H9 (cell line): ENCODE results near the gene MARCHF3. TPM values are rescaled to one million over a fixed set of nuclear protein-coding genes. Genes with fewer than 3 reads are reported as not detected.

Experiments used
- DNase-seq: peaks from one replicate; pipeline ENCODE4 v3.0.0-alpha.2; 2017
- H2AFZ ChIP-seq: one replicate; pipeline ENCODE4 v1.6.1; 2013; ENCODE audit warnings: mild to moderate bottlenecking, low read length, control low read depth, moderate library complexity
- H2AK5ac ChIP-seq: 2 replicates; pipeline ENCODE4 v1.6.1; 2013; ENCODE audit warnings: low read length, control low read depth, mixed read lengths; ENCODE audit not compliant: insufficient read length
- H2BK120ac ChIP-seq: one replicate; pipeline ENCODE4 v1.6.1; 2013; ENCODE audit warnings: low read depth, mild to moderate bottlenecking, low read length, control low read depth, inconsistent platforms; ENCODE audit not compliant: poor library complexity, severe bottlenecking
- H2BK12ac ChIP-seq: 2 replicates; pipeline ENCODE4 v1.6.1; 2013; ENCODE audit warnings: low read length, control low read depth, mixed read lengths, low read depth; ENCODE audit not compliant: insufficient read length
- H2BK15ac ChIP-seq: 2 replicates; pipeline ENCODE4 v1.6.1; 2013; ENCODE audit warnings: low read depth, low read length, control low read depth
- H2BK20ac ChIP-seq: one replicate; pipeline ENCODE4 v1.6.1; 2013; ENCODE audit warnings: low read depth, mild to moderate bottlenecking, low read length, control low read depth, inconsistent platforms; ENCODE audit not compliant: poor library complexity, severe bottlenecking
- H2BK5ac ChIP-seq: 2 replicates; pipeline ENCODE4 v1.6.1; 2013; ENCODE audit warnings: low read length, control low read depth, mixed read lengths; ENCODE audit not compliant: insufficient read length
- H3K14ac ChIP-seq: 2 replicates; pipeline ENCODE4 v1.6.1; 2013; ENCODE audit warnings: low read length, control low read depth; ENCODE audit not compliant: insufficient read depth
- H3K18ac ChIP-seq: 2 replicates; pipeline ENCODE4 v1.6.1; 2013; ENCODE audit warnings: low read depth, mild to moderate bottlenecking, mixed read lengths, low read length, control low read depth; ENCODE audit not compliant: insufficient read length
- H3K23ac ChIP-seq: 2 replicates; pipeline ENCODE4 v1.6.1; 2013; ENCODE audit warnings: low read length, control low read depth, mixed read lengths, low read depth; ENCODE audit not compliant: insufficient read length
- H3K23me2 ChIP-seq: 2 replicates; pipeline ENCODE4 v1.6.1; 2013; ENCODE audit warnings: low read depth, mild to moderate bottlenecking, mixed read lengths, low read length, control low read depth; ENCODE audit not compliant: insufficient read length, poor library complexity, severe bottlenecking
- H3K27ac ChIP-seq: 2 replicates; pipeline ENCODE4 v1.5.1; 2013; ENCODE audit warnings: low read length, control low read depth, mixed read lengths, low read depth; ENCODE audit not compliant: insufficient read length
- H3K27me3 ChIP-seq: 2 replicates; pipeline ENCODE4 v1.6.1; 2013; ENCODE audit warnings: low read length, control low read depth, inconsistent platforms; ENCODE audit not compliant: insufficient read depth
- H3K4ac ChIP-seq: 2 replicates; pipeline ENCODE4 v1.6.1; 2013; ENCODE audit warnings: low read depth, mild to moderate bottlenecking, control low read depth, inconsistent platforms, low read length, moderate library complexity
- H3K4me1 ChIP-seq: 2 replicates; pipeline ENCODE4 v1.6.1; 2013; ENCODE audit warnings: low read length, control low read depth, inconsistent platforms; ENCODE audit not compliant: insufficient read depth
- H3K4me2 ChIP-seq: 2 replicates; pipeline ENCODE4 v1.6.1; 2013; ENCODE audit warnings: low read length, control low read depth, mixed read lengths; ENCODE audit not compliant: insufficient read length, insufficient read depth
- H3K56ac ChIP-seq: 2 replicates; pipeline ENCODE4 v1.6.1; 2013; ENCODE audit warnings: low read depth, mild to moderate bottlenecking, mixed read lengths, low read length, control low read depth; ENCODE audit not compliant: insufficient read length
- H3K79me1 ChIP-seq: 2 replicates; pipeline ENCODE4 v1.6.1; 2013; ENCODE audit warnings: low read depth, mild to moderate bottlenecking, moderate library complexity, low read length, control low read depth, inconsistent platforms; ENCODE audit not compliant: insufficient read depth, poor library complexity, severe bottlenecking
- H3K79me2 ChIP-seq: 2 replicates; pipeline ENCODE4 v1.6.1; 2013; ENCODE audit warnings: low read length, control low read depth, inconsistent platforms; ENCODE audit not compliant: insufficient read depth
- H3K9ac ChIP-seq: 2 replicates; pipeline ENCODE4 v1.6.1; 2013; ENCODE audit warnings: low read length, control low read depth, mixed read lengths; ENCODE audit not compliant: insufficient read length; ENCODE audit errors: extremely low read depth
- H3K9me3 ChIP-seq: one replicate; pipeline ENCODE4 v1.6.1; 2013; ENCODE audit warnings: low read depth, low read length, inconsistent platforms; ENCODE audit not compliant: control insufficient read depth
- H3T11ph ChIP-seq: one replicate; pipeline ENCODE4 v1.6.1; 2013; ENCODE audit warnings: mild to moderate bottlenecking, low read length, control low read depth, inconsistent platforms
- H4K20me1 ChIP-seq: one replicate; pipeline ENCODE4 v1.6.1; 2013; ENCODE audit not compliant: control insufficient read depth, insufficient read length, insufficient read depth
- H4K5ac ChIP-seq: 2 replicates; pipeline ENCODE4 v1.6.1; 2013; ENCODE audit warnings: low read depth, mild to moderate bottlenecking, mixed read lengths, low read length, control low read depth; ENCODE audit not compliant: insufficient read length
- H4K8ac ChIP-seq: replicated peaks from 2 replicates; pipeline ENCODE4 v1.6.1; 2013; ENCODE audit warnings: low read length, control low read depth, mixed read lengths, low read depth; ENCODE audit not compliant: insufficient read length
- H4K91ac ChIP-seq: 2 replicates; pipeline ENCODE4 v1.6.1; 2013; ENCODE audit warnings: low read depth, mild to moderate bottlenecking, moderate library complexity, mixed read lengths, low read length, control low read depth; ENCODE audit not compliant: insufficient read length
- H3K27ac Mint-ChIP-seq, 3 experiments: 2 replicates in 2 of 3; 3 replicates in 1 of 3; pipeline ENCODE4 v1.8.0; 2020 to 2021; ENCODE audit warnings: mixed read lengths in 3 of 3, mild to moderate bottlenecking in 1 of 3, moderate library complexity in 1 of 3
- H3K27me3 Mint-ChIP-seq: 2 replicates; pipeline ENCODE4 v1.8.0; 2021; ENCODE audit warnings: low read depth, mild to moderate bottlenecking, moderate library complexity, mixed read lengths
- H3K36me3 Mint-ChIP-seq, 3 experiments: 2 replicates in 2 of 3; 3 replicates in 1 of 3; pipeline ENCODE4 v1.8.0; 2020 to 2021; ENCODE audit warnings: low read depth in 3 of 3, mixed read lengths in 3 of 3; ENCODE audit not compliant: insufficient read depth in 1 of 3
- H3K4me1 Mint-ChIP-seq, 2 experiments: 2 replicates each; pipeline ENCODE4 v1.8.0; 2020; ENCODE audit warnings: mixed read lengths in 2 of 2
- H3K4me3 Mint-ChIP-seq, 2 experiments: 2 replicates in 1 of 2; 3 replicates in 1 of 2; pipeline ENCODE4 v1.8.0; 2020 to 2021; ENCODE audit warnings: mild to moderate bottlenecking in 2 of 2, mixed read lengths in 2 of 2, moderate library complexity in 1 of 2
- H3K9me3 Mint-ChIP-seq, 2 experiments: 2 replicates in 1 of 2; 3 replicates in 1 of 2; pipeline ENCODE4 v1.8.0; 2020; ENCODE audit warnings: mild to moderate bottlenecking in 2 of 2, mixed read lengths in 2 of 2, moderate library complexity in 1 of 2
- CTCF ChIP-seq: fragments of 200-600 bp; sonication (generic); conservative IDR thresholded peaks from 3 replicates; pipeline ENCODE4 v1.8.0; 2021; ENCODE audit warnings: antibody characterized with exemption, mild to moderate bottlenecking
- WGBS: extraction: QIAGEN DNeasy Blood & Tissue Kit; methylation state at CpG from one replicate; pipeline ENCODE4 v1.1.7; 2013; ENCODE audit warnings: missing lambda C conversion rate, low lambda C conversion rate, mixed read lengths; ENCODE audit not compliant: insufficient read length; ENCODE audit errors: extremely low coverage; 5-methylcytosine and 5-hydroxymethylcytosine counted together
- total RNA-seq: library from RNA; stranded (reverse); gene quantifications from 2 replicates; pipeline ENCODE4 v1.2.1, GENCODE V29; 2021

Gene MARCHF3
- total RNA-seq, 1 experiment from 2014 or later, result 17.7 TPM

GRCh38 chr5:126857472-126858410 is 172.6 kb downstream of the MARCHF3 start:
- no peak overlapping the region for H4K8ac ChIP-seq
- no peaks in the 10 kb centered on the region for H3K9me3 ChIP-seq
- peak overlapping the region; percentile 37 to 91 (median 62); a peak in 4 of 7 replicates for H3K27ac Mint-ChIP-seq
- no peak overlapping the region for H2BK12ac ChIP-seq
- no peaks in the 10 kb centered on the region; the same call in none of the 2 replicates for H3K4me1 ChIP-seq
- no peak overlapping the region for H4K91ac ChIP-seq
- no peak for TF ChIP-seq CTCF
- no peaks in the 10 kb centered on the region for H4K20me1 ChIP-seq
- peaks cover 28 to 35% (median 31%) of the 10 kb centered on the region in 3 experiments for H3K36me3 Mint-ChIP-seq
- H2AFZ ChIP-seq, result no peak overlapping the region
- peaks cover 3 to 8% of the 10 kb centered on the region in 2 experiments; a peak in 3 of 5 replicates for H3K9me3 Mint-ChIP-seq
- no peaks in the 10 kb centered on the region for H3K23me2 ChIP-seq
- no peak overlapping the region for H3K23ac ChIP-seq
- peaks cover 18% of the 10 kb centered on the region in 2 experiments for H3K4me1 Mint-ChIP-seq
- H3K18ac ChIP-seq, result no peak overlapping the region
- H2AK5ac ChIP-seq, result no peak overlapping the region
- no peak overlapping the region for H3K4me3 Mint-ChIP-seq
- no peak overlapping the region for H3K27ac ChIP-seq
- no peaks in the 10 kb centered on the region for H3K27me3 ChIP-seq
- H3K79me2 ChIP-seq, result no peaks in the 10 kb centered on the region
- no peak overlapping the region for H2BK5ac ChIP-seq
- H3K9ac ChIP-seq, result no peak overlapping the region
- H3K79me1 ChIP-seq, result no peaks in the 10 kb centered on the region
- no peak overlapping the region for H3K4me2 ChIP-seq
- no peaks in the 10 kb centered on the region for H3K27me3 Mint-ChIP-seq
- no peak overlapping the region for H3T11ph ChIP-seq
- H2BK20ac ChIP-seq, result no peak overlapping the region
- H4K5ac ChIP-seq, result no peak overlapping the region
- DNase-seq, result peak; percentile 56
- H2BK120ac ChIP-seq, result no peak overlapping the region
- WGBS, result no CpG with 5 or more reads among the region's 13 CpGs
- H3K4ac ChIP-seq, result no peak overlapping the region
- H3K14ac ChIP-seq, result no peak overlapping the region
- H2BK15ac ChIP-seq, result no peak overlapping the region
- no peak overlapping the region for H3K56ac ChIP-seq
